Stimulated activated CD4-positive, alpha-beta T cell treated with anti-CD3 and anti-CD28 coated beads, Interleukin-2, amount 100 ng/mL, for 24 hours (primary cell): ENCODE results near the gene TLE4.

Experiments used
- DNase-seq, 2 donors: peaks; one replicate each; pipeline ENCODE4 v3.0.0-alpha.2; 2020

TLE4 gene

GRCh38 chr9:79667817-79668436, 96.2 kb downstream of the TLE4 start:
- DNase-seq, result no peak

GRCh38 chr9:79668956-79669355, 97.2 kb downstream of the TLE4 start:
- DNase-seq, result no peak

- DNase-seq, result no peak
These were observed 98.7 kb downstream of the TLE4 start for GRCh38 chr9:79670269-79670961.

- DNase-seq, result no peak
These were observed 99.8 kb downstream of the TLE4 start for GRCh38 chr9:79671558-79671957.

- no peak for DNase-seq
These were observed 100.5 kb downstream of the TLE4 start for GRCh38 chr9:79672236-79672635.

- no peak for DNase-seq
These were observed 101.1 kb downstream of the TLE4 start for GRCh38 chr9:79672891-79673290.

- no peak for DNase-seq
These were observed 101.8 kb downstream of the TLE4 start for GRCh38 chr9:79673614-79674013.

GRCh38 chr9:79674052-79674777, 102.5 kb downstream of the TLE4 start:
- DNase-seq, result no peak

- no peak for DNase-seq
These were observed 109.8 kb downstream of the TLE4 start for GRCh38 chr9:79681576-79681975.

GRCh38 chr9:79682076-79682736, 110.4 kb downstream of the TLE4 start:
- DNase-seq, result no peak

- no peak for DNase-seq
These were observed 112.3 kb downstream of the TLE4 start for GRCh38 chr9:79684059-79684458.

- DNase-seq, result no peak
These were observed 113.2 kb downstream of the TLE4 start for GRCh38 chr9:79684711-79685575.

- no peak for DNase-seq
These were observed 113.8 kb downstream of the TLE4 start for GRCh38 chr9:79685577-79685976.

- no peak for DNase-seq
These were observed 114.8 kb downstream of the TLE4 start for GRCh38 chr9:79686381-79687130.

GRCh38 chr9:79687131-79687447, 115.3 kb downstream of the TLE4 start:
- peak in 1 of 2 donors; percentile 2 for DNase-seq

- DNase-seq, result no peak
These were observed 116.6 kb downstream of the TLE4 start for GRCh38 chr9:79688363-79688762.

GRCh38 chr9:79689576-79689975, 117.8 kb downstream of the TLE4 start:
- DNase-seq, result no peak

- DNase-seq, result no peak
These were observed 119.7 kb downstream of the TLE4 start for GRCh38 chr9:79691496-79691895.

GRCh38 chr9:79692857-79693571, 121.2 kb downstream of the TLE4 start:
- no peak for DNase-seq

GRCh38 chr9:79693750-79694149, 122.0 kb downstream of the TLE4 start:
- DNase-seq, result no peak

- DNase-seq, result no peak
These were observed 122.4 kb downstream of the TLE4 start for GRCh38 chr9:79694208-79694607.
